ENCODE measurements around the gene FOXO6.
"Not testable (repeated sequence)": the region's sequence is repeated elsewhere in the genome, so short reads cannot be mapped to it uniquely, and the experiment has no call there.

The FOXO6 gene

DNA sequence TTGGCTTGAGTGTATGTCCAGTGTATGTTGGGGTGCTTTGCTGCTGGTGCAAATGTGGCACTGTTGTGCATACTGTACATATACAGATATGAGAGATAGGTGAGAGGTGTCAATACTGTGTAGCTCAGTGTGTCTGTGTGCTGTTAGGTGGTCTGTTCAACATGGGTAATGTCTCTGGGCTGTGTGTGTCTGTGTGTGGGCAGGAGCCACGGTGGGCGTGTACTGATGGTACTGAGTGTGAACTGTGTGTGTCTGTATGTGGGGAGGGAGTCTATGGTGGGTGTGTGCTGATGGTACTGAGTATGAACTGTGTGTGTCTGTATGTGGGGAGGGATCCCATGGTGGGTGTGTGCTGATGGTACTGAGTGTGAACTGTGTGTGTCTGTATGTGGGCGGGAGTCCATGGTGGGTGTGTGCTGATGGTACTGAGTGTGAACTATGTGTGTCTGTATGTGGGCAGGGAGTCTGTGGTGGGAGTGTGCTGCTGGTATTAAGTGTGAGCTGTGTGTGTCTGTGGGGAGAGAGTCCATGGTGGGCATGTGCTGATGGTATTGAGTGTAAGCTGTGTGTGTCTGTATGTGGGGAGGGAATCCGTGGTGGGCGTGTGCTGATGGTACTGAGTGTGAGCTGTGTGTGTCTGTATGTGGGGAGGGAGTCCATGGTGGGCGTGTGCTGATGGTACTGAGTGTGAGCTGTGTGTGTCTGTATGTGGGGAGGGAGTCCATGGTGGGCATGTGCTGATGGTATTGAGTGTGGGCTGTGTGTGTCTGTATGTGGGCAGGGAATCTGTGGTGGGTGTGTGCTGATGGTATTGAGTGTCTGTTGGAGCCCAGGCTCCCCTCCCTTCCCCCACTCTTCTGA, 32.2 kb upstream of the FOXO6 start:
- DNase-seq (ENCODE audit: low read depth in 2 of 2) = no peak

DNA sequence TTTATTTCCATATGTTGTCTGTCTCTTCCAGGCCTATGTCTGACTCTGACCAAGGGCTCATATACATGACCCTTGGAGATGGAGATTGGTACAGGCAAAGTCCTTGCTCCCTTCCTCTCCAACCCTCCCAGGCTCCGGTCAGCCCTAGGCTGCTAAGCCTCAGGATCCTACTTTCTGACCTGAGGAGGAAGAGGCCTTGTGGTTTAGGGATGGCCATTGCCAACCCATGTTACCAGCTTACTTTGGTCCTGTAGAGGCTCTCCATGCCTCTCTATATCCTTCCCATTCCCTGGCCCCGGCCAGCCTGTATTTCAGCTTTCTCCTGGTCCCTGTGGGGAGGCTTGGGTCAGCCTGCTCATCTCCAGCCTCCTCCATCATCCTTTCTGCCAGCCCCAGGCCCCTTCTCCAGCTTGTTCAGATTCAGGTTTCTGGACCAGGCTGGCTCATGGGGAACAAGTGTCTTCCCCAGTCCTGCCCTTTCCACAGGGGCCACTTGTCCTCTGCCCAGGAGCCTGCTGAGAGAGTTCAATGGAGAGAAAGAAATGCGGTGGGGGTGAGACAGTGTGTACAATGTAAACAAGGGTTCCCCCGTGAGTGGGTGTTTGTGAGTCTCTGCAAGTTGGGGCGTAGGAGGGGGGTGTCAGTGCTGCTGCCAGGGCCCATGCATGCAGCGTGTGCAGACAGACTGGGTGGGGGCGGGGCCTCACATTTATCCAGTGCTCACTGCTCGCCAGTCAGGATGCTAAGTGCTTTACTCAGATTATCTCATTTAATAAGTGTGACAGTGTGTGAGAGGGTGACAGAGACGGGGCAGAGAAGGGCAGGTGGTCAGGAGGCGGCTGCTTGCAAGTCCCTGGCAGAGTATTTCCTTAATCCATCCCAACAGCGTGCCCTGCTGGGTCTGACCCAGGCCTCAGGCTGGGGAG, 31.3 kb upstream of the FOXO6 start:
- DNase-seq (ENCODE audit: low read depth in 2 of 2) = no peak

DNA sequence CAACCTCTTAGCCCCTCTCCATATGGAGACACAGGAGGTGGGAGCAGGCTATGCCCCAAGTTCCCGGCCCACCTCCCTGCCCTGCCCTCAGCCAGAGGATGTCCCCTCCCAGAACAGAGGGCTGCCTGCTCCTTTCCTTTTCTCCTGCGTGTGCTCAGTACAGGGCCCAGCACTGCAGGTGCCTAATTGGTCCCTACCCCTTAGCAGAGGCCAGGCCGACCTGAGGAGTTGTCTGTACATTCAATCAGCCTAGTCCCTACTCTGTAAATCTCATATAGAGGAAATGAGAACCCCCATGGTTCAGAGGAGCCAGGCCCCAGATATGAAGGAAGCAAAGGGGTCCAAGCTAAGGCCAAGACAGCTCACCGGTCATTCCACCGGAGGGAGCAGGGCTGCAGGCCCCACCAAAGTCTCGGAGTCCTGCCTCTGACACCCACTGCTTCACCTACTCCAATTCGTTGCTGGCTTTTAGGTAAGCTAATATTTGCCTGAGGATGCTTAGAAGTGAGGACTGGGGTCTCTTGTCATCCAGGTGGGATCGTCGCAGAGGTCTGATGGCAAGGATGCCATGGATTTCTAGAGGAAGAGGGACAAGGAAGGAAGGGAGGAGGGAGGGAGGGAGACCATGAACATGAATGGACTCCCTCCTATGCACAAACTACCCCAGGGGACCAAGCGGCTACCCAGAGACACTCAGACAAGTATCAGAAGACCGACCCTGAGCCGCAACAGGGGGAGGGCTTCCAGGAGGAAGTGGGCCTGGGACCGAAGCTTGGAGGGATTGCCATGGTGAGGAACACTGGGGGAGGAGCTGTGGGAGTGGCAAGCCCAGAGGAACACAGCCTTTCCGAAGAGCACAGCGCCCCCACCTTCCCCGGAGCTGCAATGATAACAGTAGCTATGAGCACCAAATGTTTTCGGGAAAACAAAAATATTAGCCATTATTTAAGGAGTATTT, 30.4 kb upstream of the FOXO6 start:
- DNase-seq (ENCODE audit: low read depth in 2 of 2) = no peak

DNA sequence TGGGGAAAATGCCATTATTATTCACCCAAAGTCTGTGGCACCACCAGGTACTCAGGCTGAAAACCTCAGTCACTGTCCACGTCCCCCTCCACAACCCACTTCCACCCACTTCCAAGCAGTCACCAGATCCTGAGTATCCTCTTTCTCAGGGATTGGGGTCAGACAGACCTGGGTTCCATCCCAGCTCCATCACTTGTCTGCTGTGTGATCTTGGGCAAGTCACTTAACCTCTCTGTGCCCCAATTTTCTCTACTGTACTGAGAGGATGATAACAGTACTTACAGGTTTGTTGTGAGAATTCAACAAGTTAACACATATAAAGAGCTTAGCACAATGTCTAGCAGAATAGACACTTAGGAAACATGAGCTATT, 29.7 kb upstream of the FOXO6 start:
- no peak for DNase-seq (ENCODE audit: low read depth in 2 of 2)

DNA sequence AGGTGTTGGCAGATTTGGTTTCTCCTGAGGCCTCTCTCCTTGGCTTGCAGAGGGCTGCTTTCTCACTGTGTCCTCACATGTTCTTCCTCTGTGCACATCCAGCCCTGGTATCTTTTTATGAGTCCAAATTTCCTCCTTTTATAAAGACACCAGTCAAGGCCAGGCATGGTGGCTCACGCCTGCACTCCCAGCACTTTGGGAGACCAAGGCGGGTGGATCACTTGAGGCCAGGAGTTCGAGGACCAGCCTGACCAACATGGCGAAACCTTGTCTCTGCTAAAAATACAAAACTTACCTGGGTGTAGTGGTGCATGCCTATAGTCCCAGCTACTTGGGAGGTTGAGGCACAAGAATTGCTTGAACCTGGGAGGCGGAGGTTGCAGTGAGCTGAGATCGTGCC, 29.1 kb upstream of the FOXO6 start:
- not testable (repeated sequence) for DNase-seq (ENCODE audit: low read depth in 2 of 2)

DNA sequence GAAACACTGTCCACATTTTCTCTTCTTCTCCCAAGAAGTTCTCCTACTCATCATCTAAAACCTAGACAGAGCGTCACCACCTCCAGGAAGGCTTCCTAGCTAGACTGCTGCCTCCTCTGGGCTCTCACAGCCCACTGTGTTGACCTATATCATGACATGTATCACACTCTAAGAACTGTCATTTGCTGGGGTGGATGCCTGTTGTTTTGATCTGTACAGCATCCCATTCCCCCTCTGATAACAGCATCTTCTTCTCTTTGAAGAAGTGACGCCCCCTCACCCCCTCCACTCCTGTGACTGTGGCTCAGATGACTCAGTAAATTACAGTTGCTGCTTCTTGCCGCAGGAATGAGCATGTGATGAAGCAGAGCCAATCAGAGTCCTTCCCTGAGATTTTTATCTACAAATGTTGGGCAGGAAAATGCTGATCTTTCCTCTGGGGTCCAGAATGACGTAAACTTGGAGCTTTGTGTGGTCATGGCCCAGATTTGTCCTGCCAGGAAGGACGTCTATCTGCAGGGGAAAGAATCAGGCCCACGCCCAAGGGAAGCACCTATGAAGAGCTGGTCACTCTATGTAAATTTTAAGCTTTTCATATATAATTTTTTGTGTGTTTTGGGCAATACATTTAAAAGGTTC, 28.0 kb upstream of the FOXO6 start:
- DNase-seq (ENCODE audit: low read depth in 2 of 2) = peak in 1 of 2 donors; percentile 26

DNA sequence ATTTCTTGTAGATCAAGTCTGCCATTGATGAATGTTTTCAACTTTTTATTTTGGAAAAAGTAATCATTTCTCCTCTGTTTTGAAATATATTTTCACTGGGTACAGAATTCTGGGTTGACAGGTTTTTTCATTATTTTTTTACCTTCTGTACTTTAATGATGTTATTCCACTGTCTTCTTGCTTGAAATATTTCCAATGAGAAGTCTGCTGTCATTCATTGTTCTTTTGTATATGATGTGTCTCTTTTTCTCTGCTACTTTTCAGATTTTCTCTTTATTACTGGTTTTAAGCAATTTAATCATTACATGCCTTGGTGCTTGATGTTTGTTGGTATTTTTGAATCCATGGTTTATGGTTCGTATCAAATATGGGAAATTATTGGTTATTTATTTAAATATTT, 22.4 kb upstream of the FOXO6 start:
- DNase-seq (ENCODE audit: low read depth in 2 of 2) = no peak

DNA sequence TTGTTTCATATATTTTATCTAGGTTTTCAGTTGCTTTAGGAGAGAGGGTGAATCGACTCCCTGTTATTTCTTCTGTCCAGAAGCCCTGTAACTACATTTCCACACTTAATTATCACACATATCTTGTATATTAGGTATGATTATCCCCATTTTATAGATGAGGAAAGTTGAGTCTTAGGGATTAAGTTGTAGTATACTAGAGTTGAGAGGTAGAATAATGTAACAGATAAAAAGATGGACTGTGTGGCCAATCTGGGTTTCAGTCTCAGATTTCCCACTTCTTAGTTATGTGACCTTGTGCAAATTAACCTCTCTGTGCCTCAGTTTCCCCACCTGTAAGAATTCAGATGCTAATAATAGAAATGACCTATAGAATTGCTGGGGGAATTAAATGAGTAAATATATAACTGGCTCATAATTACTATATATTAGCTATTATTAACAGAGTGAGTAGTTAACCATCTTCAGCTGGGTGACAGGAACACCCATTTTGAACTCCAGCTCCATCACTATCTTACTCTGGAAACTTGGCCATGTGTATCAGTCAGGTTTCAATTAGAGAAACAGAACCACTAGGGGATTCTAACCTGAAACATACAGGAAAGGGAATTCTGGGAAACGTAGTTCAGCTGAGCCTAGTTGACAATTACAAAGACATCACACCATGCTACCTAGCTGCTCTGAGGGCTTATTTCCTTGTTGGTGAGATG, 20.4 kb upstream of the FOXO6 start:
- DNase-seq (ENCODE audit: low read depth in 2 of 2) = no peak

DNA sequence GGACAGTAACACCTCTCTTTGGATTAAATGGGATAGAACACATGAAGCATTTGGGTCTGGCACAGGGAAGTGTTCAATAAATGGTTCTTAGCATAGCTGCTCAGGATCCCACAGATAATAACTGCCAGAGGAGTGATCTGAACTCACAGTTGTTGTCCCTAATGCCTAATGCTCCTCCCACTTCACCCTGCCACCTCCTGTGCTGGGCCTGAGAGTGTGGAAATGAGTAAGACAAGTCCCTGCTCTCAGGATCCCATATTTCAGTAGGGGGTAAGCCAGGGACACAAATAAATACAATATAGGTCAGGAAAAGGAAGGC, 19.9 kb upstream of the FOXO6 start:
- DNase-seq (ENCODE audit: low read depth in 2 of 2) = no peak

DNA sequence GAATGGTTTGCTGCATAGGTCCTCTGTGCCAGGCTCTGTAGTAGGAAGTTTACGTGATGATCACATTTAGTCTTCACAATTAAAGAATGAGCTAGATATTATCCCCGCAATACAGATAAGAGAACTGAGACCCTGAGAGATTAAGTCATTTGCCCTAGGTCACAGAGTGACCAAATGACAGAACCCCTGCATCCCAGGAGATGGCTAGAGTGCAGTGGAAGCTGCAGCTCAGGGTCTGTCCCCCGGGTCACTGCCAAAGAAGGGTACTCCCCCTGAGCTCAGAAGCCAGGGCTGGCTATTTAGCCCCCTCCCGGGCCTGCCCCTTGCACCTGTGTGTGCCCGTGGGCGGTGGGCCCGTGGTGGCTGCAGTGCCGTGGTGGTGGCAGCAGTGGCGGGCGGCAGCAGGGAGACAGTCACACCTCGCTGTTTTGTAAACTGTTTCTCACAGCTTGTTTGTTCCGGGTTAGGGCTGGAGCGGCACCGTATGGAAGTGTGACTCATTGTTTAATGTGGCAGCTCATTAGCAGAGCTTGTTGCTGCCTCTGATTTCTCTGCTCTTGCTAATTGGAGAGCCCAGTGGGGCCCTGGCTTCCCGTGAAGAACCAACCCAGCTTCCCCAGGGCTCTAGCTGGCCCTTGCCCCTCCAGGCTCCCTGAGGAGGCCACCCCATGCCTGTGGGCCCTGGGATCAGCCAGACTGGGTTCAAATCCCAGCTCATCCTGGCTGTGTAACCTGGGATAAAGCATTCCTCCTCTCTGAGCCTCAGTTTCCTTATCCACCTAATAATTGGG, 19.3 kb upstream of the FOXO6 start:
- no peak for DNase-seq (ENCODE audit: low read depth in 2 of 2)

DNA sequence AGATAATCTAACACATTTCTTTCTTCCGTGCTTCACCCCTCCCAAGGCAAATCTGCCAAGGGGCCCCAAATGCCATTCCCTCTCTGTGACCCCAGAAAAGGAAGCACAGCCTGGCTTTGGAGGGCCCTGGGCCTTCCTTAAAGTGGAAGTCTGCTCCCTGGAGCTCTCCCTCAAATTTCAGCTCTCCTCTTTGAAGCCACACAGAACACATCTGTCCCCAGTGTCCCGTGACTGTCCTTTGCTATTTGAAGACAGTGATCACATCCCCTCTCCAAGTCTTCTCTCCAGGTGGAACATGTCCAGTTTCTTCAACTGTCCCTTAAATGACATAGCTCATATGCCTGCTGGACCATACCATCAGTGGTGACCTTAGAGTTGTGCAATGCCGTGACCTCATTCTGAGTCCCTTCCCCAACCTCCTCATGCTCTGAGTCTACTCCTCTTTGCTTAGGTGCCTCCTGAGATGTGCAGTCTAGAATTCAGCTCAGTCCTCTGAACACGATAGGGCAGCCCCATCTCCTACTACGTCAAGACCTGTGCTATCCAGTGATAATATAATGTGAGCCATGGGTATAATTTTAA, 18.4 kb upstream of the FOXO6 start:
- no peak for DNase-seq (ENCODE audit: low read depth in 2 of 2)

DNA sequence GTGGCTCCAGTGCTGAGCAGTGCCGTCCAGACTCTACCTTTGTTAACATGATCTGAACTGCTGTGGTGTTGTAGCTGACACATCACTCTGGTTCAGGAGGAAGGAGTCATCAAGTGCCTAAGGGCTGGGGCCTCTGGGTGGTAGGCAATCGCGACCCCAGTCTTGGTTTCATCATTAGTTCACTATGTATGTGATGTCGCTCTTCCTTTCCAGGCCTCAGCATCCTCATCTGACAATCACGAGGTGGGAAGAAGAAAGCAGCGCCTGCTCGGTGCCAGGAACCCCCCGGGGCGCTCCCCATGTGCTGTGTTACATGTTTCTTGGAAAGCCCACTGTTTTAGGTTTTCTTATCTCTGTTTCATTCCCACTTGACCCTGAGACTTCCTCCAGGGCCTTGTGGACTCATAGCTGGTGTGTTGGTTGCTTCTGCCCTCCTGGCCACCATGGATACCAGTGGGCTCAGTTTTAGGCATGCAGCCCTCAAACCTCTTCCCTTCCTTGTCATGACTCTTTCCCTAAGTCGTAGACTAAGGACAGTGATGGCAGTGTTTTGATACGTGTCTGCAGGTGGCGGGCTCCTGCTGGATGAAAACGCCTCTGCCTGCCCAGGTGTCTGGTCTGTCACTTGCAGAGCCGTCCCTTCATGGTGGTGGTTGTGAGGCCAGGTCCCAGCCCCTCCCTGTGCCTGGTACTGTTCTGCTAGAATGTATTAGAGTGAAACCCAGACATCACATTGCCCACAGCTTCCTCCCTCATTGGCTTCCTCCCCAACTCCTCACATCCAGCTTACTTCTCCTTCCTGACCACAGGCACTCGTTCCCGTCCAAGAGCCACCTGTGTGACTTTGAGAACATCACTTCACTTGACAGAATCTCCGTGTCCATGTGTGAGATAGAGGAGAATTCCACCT, 17.2 kb upstream of the FOXO6 start:
- DNase-seq (ENCODE audit: low read depth in 2 of 2) = no peak

DNA sequence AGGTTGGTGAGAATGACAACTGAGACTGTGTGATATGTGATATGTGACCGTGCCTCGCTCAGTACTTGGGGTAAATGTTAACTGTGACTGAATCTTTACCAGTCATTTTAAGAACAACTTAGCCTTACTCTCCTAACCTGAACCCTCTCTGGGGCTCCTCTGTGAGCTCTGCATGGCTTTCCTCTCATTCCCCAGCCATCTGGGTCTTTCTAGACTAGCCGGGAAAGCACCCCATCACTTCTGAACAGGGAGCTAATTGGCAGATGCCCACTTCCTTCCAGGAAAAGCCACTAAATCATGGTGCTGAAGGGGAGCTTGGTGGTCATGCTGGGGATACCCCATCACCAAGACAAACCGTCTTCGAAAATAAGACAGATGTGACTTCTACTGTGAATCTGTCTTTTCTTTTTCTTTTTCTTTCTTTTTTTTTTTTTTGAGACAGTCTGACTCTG, 16.5 kb upstream of the FOXO6 start:
- no peak for DNase-seq (ENCODE audit: low read depth in 2 of 2)

DNA sequence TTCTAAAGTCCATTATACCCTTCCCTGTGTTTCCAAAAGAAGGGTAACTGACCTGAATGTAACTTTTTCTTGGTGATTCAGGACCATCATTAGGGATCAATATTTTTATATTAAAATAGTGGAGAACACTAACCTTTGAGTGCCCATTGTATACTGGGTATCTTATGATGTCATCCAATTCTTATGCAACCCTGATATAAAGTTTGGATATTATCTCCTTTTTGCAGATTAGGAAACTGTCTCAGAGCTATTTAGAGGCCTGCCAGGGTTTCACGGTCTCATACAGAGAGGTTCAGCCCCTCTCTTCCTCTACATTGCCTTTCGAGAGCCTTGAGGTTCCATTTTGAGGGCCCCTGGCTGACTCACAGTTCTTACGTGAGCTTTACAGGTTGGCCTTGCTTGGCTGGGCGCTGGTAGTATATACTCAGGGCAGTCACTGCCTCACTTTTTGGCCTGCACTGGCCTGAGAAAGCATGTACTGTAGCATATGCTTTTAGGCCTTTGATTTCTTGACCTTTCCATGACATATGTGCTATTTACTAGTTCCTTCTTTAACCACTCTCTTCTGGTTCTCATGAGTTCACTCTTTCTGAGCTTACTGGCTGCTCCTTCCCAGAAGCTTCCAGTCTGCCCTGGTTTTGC, 15.7 kb upstream of the FOXO6 start:
- no peak for DNase-seq (ENCODE audit: low read depth in 2 of 2)

DNA sequence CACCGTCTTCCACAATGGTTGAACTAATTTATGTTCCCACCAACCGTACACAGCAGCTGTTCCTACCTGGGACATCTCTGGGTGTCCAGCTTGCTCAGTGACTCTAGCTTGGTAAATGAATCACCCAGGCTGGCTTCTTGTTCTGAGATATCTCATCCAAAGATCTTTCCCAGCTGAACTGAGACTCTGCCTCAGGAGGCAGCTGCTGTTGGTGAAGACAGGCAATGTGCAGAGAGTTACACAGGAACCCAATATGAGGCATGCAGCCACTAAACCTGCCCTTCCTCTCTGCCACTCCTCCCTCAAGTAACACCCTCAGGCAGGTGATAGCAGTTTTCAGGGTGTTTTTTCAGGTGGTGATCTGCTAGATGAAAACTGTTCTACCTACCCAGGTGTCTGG, 14.0 kb upstream of the FOXO6 start:
- DNase-seq (ENCODE audit: low read depth in 2 of 2) = no peak

DNA sequence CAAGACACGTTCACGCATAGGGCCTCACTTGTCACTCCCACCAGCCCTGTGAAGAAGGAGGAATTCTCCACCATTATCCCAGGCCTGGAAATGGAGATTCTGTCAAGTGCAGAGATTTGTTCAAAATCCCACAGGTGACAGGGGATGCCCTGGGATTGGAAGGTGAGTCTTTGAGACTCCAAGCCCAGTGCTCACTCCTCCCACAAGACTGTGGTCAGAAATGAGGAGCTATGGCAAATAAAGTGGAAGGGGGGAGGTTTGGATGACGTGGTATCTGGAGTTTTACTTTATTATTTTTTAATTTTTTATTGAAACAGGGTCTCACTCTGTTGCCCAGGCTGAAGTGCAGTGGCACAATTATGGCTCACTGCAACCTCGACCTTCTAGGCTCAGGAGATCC, 12.8 kb upstream of the FOXO6 start:
- DNase-seq (ENCODE audit: low read depth in 2 of 2) = no peak

DNA sequence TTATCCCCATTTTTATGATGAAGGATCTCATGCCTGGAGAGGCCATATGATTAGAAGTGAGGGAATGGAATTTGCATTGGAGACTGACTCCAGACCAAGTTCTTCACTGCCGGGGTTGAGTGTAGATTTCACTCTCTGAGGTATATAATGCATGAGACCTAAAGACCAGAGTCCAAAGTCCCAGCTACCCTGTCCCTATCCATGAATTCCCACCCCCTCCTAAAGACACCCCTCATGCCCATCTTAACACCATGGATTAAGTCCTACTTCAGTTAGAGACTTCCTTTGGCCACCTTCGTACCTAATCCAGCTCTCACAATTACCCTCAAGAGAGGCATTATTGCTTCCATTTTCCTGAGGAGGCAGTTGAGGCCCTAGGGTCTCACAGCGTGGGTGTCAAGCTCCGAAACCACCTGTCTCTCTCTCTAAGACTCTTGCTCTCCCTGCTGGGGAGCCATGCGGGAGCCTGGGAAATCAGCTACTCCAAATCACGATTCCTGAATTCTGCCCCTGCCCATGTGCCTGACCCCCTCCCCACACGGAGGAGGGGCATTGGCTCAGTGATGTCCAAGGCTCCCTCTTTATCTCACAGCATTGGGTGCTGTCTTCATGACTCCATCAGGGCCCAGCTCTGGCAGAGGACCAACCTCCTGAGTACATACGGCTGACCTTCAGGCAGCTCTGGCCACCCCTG, 11.7 kb upstream of the FOXO6 start:
- no peak for DNase-seq (ENCODE audit: low read depth in 2 of 2)

DNA sequence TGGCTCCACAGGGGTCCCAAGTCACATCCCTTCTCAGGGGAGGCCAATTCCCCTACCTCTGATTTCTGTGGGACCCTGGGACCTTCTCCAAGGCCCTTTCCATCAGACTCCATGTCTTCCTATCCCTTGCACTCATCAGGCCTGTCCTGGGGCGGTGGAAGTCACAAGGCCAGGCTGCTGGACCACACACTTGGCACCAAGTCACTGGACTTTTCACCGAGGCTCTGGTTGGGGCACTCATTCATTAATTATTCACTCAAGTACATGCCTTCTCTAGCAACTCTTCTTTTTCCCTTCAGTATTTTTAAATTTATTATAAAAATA, 11.2 kb upstream of the FOXO6 start:
- no peak for DNase-seq (ENCODE audit: low read depth in 2 of 2)
